ENCODE results near the gene TRNAU1AP.
"Not testable (repeated sequence)": the region's sequence is repeated elsewhere in the genome, so short reads cannot be mapped to it uniquely, and the experiment has no call there.

The TRNAU1AP gene

DNA sequence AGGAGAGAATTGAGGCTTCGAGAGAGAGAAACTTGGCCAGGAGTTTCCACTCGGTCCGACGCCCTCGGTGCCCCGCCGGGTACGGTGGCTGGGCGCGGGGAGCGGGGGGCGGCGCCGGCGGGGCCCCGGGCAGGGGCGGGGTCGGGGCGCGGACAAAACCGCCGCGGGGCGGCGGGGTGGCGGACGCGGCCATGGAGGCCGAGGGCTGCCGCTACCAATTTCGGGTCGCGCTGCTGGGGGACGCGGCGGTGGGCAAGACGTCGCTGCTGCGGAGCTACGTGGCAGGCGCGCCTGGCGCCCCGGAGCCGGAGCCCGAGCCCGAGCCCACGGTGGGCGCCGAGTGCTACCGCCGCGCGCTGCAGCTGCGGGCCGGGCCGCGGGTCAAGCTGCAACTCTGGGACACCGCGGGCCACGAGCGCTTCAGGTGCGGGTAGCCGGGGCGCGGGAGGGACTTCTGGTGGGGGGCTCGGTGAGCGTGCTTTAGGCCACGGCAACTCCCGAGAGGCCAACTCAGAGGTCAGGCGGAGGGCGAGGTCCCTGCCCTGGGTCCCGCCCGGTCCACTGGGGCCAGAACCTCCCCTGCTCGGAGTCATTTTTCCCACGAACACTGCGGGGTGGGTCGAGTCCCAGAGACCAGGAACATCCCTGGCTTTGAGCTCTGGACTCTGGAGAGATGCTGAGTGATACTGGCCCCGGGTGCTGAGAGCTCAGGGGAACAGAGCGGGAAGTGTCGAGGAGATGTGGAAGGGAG, 39.6 kb downstream of the TRNAU1AP start:
- no peak for DNase-seq (ENCODE audit: extremely low read depth, low read depth)
- TF ChIP-seq, protein P1, sequence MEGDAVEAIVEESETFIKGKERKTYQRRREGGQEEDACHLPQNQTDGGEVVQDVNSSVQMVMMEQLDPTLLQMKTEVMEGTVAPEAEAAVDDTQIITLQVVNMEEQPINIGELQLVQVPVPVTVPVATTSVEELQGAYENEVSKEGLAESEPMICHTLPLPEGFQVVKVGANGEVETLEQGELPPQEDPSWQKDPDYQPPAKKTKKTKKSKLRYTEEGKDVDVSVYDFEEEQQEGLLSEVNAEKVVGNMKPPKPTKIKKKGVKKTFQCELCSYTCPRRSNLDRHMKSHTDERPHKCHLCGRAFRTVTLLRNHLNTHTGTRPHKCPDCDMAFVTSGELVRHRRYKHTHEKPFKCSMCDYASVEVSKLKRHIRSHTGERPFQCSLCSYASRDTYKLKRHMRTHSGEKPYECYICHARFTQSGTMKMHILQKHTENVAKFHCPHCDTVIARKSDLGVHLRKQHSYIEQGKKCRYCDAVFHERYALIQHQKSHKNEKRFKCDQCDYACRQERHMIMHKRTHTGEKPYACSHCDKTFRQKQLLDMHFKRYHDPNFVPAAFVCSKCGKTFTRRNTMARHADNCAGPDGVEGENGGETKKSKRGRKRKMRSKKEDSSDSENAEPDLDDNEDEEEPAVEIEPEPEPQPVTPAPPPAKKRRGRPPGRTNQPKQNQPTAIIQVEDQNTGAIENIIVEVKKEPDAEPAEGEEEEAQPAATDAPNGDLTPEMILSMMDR (IDR thresholded peaks at IDR 0.05; ENCODE audit: low read depth, low read length): no peak

DNA sequence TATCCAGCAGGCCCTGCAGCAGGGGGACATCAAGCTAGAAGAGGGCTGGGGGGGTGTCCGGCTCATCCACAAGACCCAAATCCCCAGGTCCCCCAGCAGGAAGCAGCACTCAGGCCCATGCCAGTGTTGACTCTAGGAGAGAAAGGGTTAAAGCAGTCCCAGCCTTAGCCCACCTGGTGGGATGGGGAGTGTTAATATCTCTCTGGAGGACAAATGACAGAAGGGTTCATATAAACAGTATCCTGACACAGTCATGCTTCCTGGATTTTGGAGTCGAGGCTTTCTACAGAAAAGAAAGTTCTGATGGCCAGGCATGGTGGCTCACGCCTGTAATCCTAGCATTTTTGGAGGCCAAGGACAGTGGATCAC, 41.1 kb downstream of the TRNAU1AP start:
- not testable (repeated sequence) for DNase-seq (ENCODE audit: extremely low read depth, low read depth)

DNA sequence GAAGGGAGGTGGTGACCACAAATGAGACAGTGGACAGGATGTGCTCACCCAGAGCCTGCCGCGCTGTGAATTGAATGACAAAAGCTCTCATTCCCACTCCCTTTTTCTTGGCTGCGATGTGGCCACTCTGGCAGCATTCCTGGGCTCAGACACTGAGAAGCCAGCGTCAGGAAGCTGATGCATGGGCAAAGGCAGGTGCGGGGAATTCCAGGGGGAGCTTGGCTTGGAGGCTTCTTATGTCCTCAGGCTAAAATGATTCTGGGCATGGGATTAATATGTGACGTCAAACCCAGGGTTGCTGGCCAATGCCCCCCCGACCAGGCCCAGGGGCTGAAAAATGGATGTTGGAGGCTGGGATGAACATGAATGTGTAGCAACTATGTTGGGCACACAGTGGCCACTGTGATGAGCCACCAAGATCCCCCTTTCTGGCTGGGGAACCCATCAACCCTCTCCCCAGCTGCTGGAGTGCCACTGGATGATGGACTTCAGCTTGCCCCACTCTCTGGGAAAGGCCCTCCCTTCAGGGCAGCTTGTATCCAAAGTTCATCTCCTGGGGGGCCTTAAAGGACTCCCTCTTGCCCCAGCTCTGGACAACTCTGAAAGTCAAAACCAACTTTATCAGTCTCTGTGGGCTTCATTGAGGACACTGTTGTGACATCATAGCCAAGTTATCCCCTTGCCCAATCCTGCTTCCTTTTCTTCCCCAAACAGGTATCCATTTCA, 42.0 kb downstream of the TRNAU1AP start:
- not testable (repeated sequence) for DNase-seq (ENCODE audit: extremely low read depth, low read depth)

- TF ChIP-seq, protein P1 (IDR thresholded peaks at IDR 0.05; ENCODE audit: low read depth, low read length): no peak
- DNase-seq (ENCODE audit: extremely low read depth, low read depth): no peak
These were observed 42.7 kb downstream of the TRNAU1AP start for GRCh38 chr1:28595412-28596191.

GRCh38 chr1:28596276-28596675, 43.4 kb downstream of the TRNAU1AP start:
- not testable (repeated sequence) for DNase-seq (ENCODE audit: extremely low read depth, low read depth)

DNA sequence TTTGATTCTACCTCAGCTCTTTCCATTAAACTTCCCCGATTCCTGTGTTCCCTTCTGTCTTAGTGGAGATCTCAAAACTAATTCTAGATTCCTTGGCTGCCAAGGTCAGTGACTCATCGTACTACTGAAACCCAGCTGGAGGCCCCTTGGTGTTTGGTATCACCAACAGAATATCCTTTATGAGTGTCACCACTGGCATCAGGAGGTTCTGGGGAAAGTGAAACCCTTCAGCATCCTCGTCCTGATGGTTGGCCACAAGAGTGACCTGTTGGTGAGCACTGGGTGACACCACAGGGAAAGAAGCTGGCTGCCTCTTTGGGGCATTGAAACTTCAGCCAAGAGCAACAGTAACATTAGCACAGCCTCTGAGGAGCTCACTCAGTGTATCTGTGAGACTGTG, 48.8 kb downstream of the TRNAU1AP start:
- TF ChIP-seq, protein P1 (IDR thresholded peaks at IDR 0.05; ENCODE audit: low read depth, low read length): no peak
- peak; percentile 64 for DNase-seq (ENCODE audit: extremely low read depth, low read depth)

DNA sequence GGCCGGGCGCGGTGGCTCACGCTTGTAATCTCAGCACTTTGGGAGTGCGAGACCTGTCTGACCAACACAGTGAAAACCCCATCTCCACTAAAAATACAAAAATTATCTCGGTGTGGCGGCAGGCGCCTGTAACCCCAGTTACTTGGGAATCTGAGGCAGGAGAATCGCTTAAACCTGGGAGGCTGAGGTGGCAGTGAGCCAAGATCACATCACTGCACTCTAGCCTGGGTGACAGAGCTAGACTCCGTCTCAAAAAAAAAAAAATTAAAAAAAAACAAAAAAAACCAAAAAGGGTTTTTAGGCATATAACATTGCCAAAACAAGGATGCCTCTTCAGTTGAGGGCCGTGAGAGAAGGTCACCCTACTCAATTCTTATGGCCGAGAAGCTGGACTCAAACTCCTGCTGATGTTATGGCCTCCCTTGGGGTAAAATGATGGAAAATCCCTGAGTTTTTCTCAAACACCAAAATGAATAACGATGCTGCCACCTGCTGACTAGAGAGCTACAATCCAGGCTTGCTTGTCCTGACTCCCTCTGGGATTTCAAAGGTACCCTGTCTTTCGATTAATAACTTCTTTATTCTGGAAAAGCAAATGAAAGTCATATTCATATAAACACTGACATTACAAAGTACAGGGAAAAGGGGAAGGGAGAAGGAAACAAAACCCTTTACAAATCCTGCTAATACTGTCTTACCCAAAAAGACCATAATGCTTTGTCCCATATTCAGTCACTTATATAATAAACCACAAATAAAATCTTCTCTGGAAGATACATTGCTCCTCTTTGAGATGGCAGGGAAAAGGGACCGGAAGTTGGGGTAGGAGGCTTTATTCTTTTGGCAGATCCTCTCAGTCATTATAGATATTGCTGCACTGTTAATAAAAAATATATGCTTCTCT, 49.9 kb downstream of the TRNAU1AP start:
- TF ChIP-seq, protein P1 (IDR thresholded peaks at IDR 0.05; ENCODE audit: low read depth, low read length): peak; percentile 76
- DNase-seq (ENCODE audit: extremely low read depth, low read depth): peak; percentile 44

DNA sequence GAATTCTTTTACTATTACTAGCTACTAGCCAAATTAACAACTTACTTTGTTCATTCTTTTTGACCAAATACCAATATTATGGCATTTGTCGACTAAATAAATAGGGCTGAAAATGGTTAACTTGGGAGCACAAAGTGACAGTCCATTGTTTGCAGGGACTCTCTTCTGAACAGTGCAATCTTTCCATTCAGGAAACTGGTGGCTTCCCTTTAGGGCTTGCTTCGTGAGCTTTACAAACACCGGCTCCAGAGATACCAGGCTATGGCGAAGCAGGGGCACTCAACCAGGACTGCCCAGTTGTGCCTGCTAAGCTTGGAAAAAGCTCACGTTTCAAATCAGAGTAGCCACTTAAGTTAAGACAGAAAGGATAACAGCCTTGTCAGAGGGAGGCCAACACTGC, 51.5 kb downstream of the TRNAU1AP start:
- DNase-seq (ENCODE audit: extremely low read depth, low read depth): no peak
- TF ChIP-seq, protein P1 (IDR thresholded peaks at IDR 0.05; ENCODE audit: low read depth, low read length): no peak
